ENCODE results near the gene ATG2B. TPM values are rescaled to one million over a fixed set of nuclear protein-coding genes. Genes with fewer than 3 reads are reported as not detected.

Gene ATG2B
- 53.9 and 60.8 TPM in 2 replicates for total RNA-seq (2014; rRNA removed; shearing (Covaris generic); ENCODE audit: low replicate concordance)

- Histone ChIP-seq H3K9me2 (replicated peaks; ENCODE audit: insufficient read depth, low read length) (no peaks in the 10 kb centered on the region), H3K27me3 (ENCODE audit: low read length) (no peaks in the 10 kb centered on the region), H2AFZ (ENCODE audit: low read length) (peak within 1 kb of the TSS; percentile 70), H3K9me3 (ENCODE audit: low read length) (no peaks in the 10 kb centered on the region), H3K79me2 (ENCODE audit: low read length) (peaks cover 94% of the 10 kb centered on the region), H3K4me1 (ENCODE audit: low read length) (peaks cover 35% of the 10 kb centered on the region), H3K36me3 (ENCODE audit: insufficient read depth, low read length) (peaks cover 5% of the 10 kb centered on the region; the same call in 1 of the 2 replicates), H3K4me3 (ENCODE audit: low read length) (peak within 1 kb of the TSS; percentile 72), H4K20me1 (ENCODE audit: insufficient read depth, low read depth, low read length) (peaks cover 10% of the 10 kb centered on the region), H3K9ac (ENCODE audit: low read length) (peak within 1 kb of the TSS; percentile 87), H3K27ac (ENCODE audit: low read length) (peak within 1 kb of the TSS; percentile 55), H3K4me2 (ENCODE audit: low read depth, low read length, poor library complexity, severe bottlenecking) (peak within 1 kb of the TSS; percentile 88)
- DNase-seq, result peak; percentile 99
Observed at GRCh38 chr14:96362965-96363750, at the start of gene ATG2B, which contains the start of gene GSKIP. Gene ATG2B (minus strand): TSS chr14:96363341. CDS start chr14:96362976, 365 bp downstream. Gene GSKIP (plus strand): TSS chr14:96363526. CDS start chr14:96382248, 18,722 bp downstream.

GRCh38 chr14:96410119-96410518, 47.0 kb upstream of the ATG2B start:
- H3K79me2 ChIP-seq (ENCODE audit: low read length), result no peaks in the 10 kb centered on the region
- no peaks in the 10 kb centered on the region for H3K9me2 ChIP-seq (replicated peaks; ENCODE audit: insufficient read depth, low read length)
- H3K27me3 ChIP-seq (ENCODE audit: low read length), result no peaks in the 10 kb centered on the region
- no peaks in the 10 kb centered on the region for H4K20me1 ChIP-seq (ENCODE audit: insufficient read depth, low read depth, low read length)
- no peak overlapping the region for H3K27ac ChIP-seq (ENCODE audit: low read length)
- no peak overlapping the region for H2AFZ ChIP-seq (ENCODE audit: low read length)
- H3K36me3 ChIP-seq (ENCODE audit: insufficient read depth, low read length), result no peaks in the 10 kb centered on the region
- H3K9ac ChIP-seq (ENCODE audit: low read length), result no peak overlapping the region
- no peak overlapping the region for H3K4me3 ChIP-seq (ENCODE audit: low read length)
- no peak overlapping the region for H3K4me2 ChIP-seq (ENCODE audit: low read depth, low read length, poor library complexity, severe bottlenecking)
- peaks cover 5% of the 10 kb centered on the region; the same call in 1 of the 2 replicates for H3K4me1 ChIP-seq (ENCODE audit: low read length)
- H3K9me3 ChIP-seq (ENCODE audit: low read length), result no peaks in the 10 kb centered on the region
- no peak for DNase-seq

- Histone ChIP-seq H3K27ac (ENCODE audit: low read length) (no peak overlapping the region), H2AFZ (ENCODE audit: low read length) (no peak overlapping the region), H3K4me3 (ENCODE audit: low read length) (no peak overlapping the region), H3K4me1 (ENCODE audit: low read length) (peaks cover 5% of the 10 kb centered on the region; the same call in 1 of the 2 replicates), H3K4me2 (ENCODE audit: low read depth, low read length, poor library complexity, severe bottlenecking) (no peak overlapping the region), H3K79me2 (ENCODE audit: low read length) (no peaks in the 10 kb centered on the region), H3K9me2 (replicated peaks; ENCODE audit: insufficient read depth, low read length) (no peaks in the 10 kb centered on the region), H3K9ac (ENCODE audit: low read length) (no peak overlapping the region), H3K36me3 (ENCODE audit: insufficient read depth, low read length) (no peaks in the 10 kb centered on the region), H4K20me1 (ENCODE audit: insufficient read depth, low read depth, low read length) (no peaks in the 10 kb centered on the region), H3K27me3 (ENCODE audit: low read length) (no peaks in the 10 kb centered on the region), H3K9me3 (ENCODE audit: low read length) (no peaks in the 10 kb centered on the region)
- no peak for DNase-seq
Observed at GRCh38 chr14:96409701-96410100, 46.6 kb upstream of the ATG2B start.

- Histone ChIP-seq H3K9me2 (replicated peaks; ENCODE audit: insufficient read depth, low read length) (no peaks in the 10 kb centered on the region), H3K9me3 (ENCODE audit: low read length) (no peaks in the 10 kb centered on the region), H3K79me2 (ENCODE audit: low read length) (no peaks in the 10 kb centered on the region), H3K27me3 (ENCODE audit: low read length) (no peaks in the 10 kb centered on the region), H3K36me3 (ENCODE audit: insufficient read depth, low read length) (no peaks in the 10 kb centered on the region), H3K4me2 (ENCODE audit: low read depth, low read length, poor library complexity, severe bottlenecking) (no peak overlapping the region), H2AFZ (ENCODE audit: low read length) (peak overlapping the region; percentile 23; the same call in 1 of the 2 replicates), H3K9ac (ENCODE audit: low read length) (no peak overlapping the region), H3K4me3 (ENCODE audit: low read length) (no peak overlapping the region), H3K4me1 (ENCODE audit: low read length) (peaks cover 5% of the 10 kb centered on the region; the same call in 1 of the 2 replicates), H3K27ac (ENCODE audit: low read length) (no peak overlapping the region), H4K20me1 (ENCODE audit: insufficient read depth, low read depth, low read length) (no peaks in the 10 kb centered on the region)
- DNase-seq, result no peak
Observed at GRCh38 chr14:96408608-96409007, 45.5 kb upstream of the ATG2B start.

- Histone ChIP-seq H3K9me3 (ENCODE audit: low read length) (no peaks in the 10 kb centered on the region), H3K36me3 (ENCODE audit: insufficient read depth, low read length) (no peaks in the 10 kb centered on the region), H3K9me2 (replicated peaks; ENCODE audit: insufficient read depth, low read length) (no peaks in the 10 kb centered on the region), H4K20me1 (ENCODE audit: insufficient read depth, low read depth, low read length) (no peaks in the 10 kb centered on the region), H3K9ac (ENCODE audit: low read length) (no peak overlapping the region), H3K79me2 (ENCODE audit: low read length) (no peaks in the 10 kb centered on the region), H3K4me2 (ENCODE audit: low read depth, low read length, poor library complexity, severe bottlenecking) (no peak overlapping the region), H3K27ac (ENCODE audit: low read length) (no peak overlapping the region), H3K4me3 (ENCODE audit: low read length) (no peak overlapping the region), H2AFZ (ENCODE audit: low read length) (peak overlapping the region; percentile 23; the same call in 1 of the 2 replicates), H3K27me3 (ENCODE audit: low read length) (no peaks in the 10 kb centered on the region), H3K4me1 (ENCODE audit: low read length) (peaks cover 5% of the 10 kb centered on the region; the same call in 1 of the 2 replicates)
- no peak for DNase-seq
Observed at GRCh38 chr14:96407935-96408570, 44.9 kb upstream of the ATG2B start.

- Histone ChIP-seq H3K4me1 (ENCODE audit: low read length) (peaks cover 5% of the 10 kb centered on the region; the same call in 1 of the 2 replicates), H3K79me2 (ENCODE audit: low read length) (no peaks in the 10 kb centered on the region), H3K9me3 (ENCODE audit: low read length) (no peaks in the 10 kb centered on the region), H3K4me2 (ENCODE audit: low read depth, low read length, poor library complexity, severe bottlenecking) (no peak overlapping the region), H3K4me3 (ENCODE audit: low read length) (no peak overlapping the region), H2AFZ (ENCODE audit: low read length) (no peak overlapping the region), H3K9ac (ENCODE audit: low read length) (no peak overlapping the region), H3K36me3 (ENCODE audit: insufficient read depth, low read length) (no peaks in the 10 kb centered on the region), H4K20me1 (ENCODE audit: insufficient read depth, low read depth, low read length) (no peaks in the 10 kb centered on the region), H3K27ac (ENCODE audit: low read length) (no peak overlapping the region), H3K9me2 (replicated peaks; ENCODE audit: insufficient read depth, low read length) (no peaks in the 10 kb centered on the region), H3K27me3 (ENCODE audit: low read length) (no peaks in the 10 kb centered on the region)
- no peak for DNase-seq
Observed at GRCh38 chr14:96405677-96406076, 42.5 kb upstream of the ATG2B start.

- Histone ChIP-seq H3K27ac (ENCODE audit: low read length) (no peak overlapping the region), H3K4me1 (ENCODE audit: low read length) (no peaks in the 10 kb centered on the region; the same call in 1 of the 2 replicates), H3K36me3 (ENCODE audit: insufficient read depth, low read length) (no peaks in the 10 kb centered on the region), H3K27me3 (ENCODE audit: low read length) (no peaks in the 10 kb centered on the region), H4K20me1 (ENCODE audit: insufficient read depth, low read depth, low read length) (no peaks in the 10 kb centered on the region), H3K9me3 (ENCODE audit: low read length) (no peaks in the 10 kb centered on the region), H2AFZ (ENCODE audit: low read length) (no peak overlapping the region), H3K4me2 (ENCODE audit: low read depth, low read length, poor library complexity, severe bottlenecking) (no peak overlapping the region), H3K79me2 (ENCODE audit: low read length) (no peaks in the 10 kb centered on the region), H3K9ac (ENCODE audit: low read length) (no peak overlapping the region), H3K4me3 (ENCODE audit: low read length) (no peak overlapping the region), H3K9me2 (replicated peaks; ENCODE audit: insufficient read depth, low read length) (no peaks in the 10 kb centered on the region)
- DNase-seq, result no peak
Observed at GRCh38 chr14:96403409-96403808, 40.3 kb upstream of the ATG2B start.

GRCh38 chr14:96400495-96400894, 37.4 kb upstream of the ATG2B start:
- H3K4me2 ChIP-seq (ENCODE audit: low read depth, low read length, poor library complexity, severe bottlenecking), result no peak overlapping the region
- H3K36me3 ChIP-seq (ENCODE audit: insufficient read depth, low read length), result no peaks in the 10 kb centered on the region
- H2AFZ ChIP-seq (ENCODE audit: low read length), result no peak overlapping the region
- DNase-seq, result no peak
- H4K20me1 ChIP-seq (ENCODE audit: insufficient read depth, low read depth, low read length), result no peaks in the 10 kb centered on the region
- no peaks in the 10 kb centered on the region for H3K9me3 ChIP-seq (ENCODE audit: low read length)
- no peaks in the 10 kb centered on the region for H3K27me3 ChIP-seq (ENCODE audit: low read length)
- H3K9ac ChIP-seq (ENCODE audit: low read length), result no peak overlapping the region
- no peaks in the 10 kb centered on the region for H3K9me2 ChIP-seq (replicated peaks; ENCODE audit: insufficient read depth, low read length)
- no peak overlapping the region for H3K4me3 ChIP-seq (ENCODE audit: low read length)
- no peaks in the 10 kb centered on the region; the same call in 1 of the 2 replicates for H3K4me1 ChIP-seq (ENCODE audit: low read length)
- no peaks in the 10 kb centered on the region for H3K79me2 ChIP-seq (ENCODE audit: low read length)
- no peak overlapping the region for H3K27ac ChIP-seq (ENCODE audit: low read length)
